ENCODE measurements around the gene SOX15. TPM values are rescaled to one million over a fixed set of nuclear protein-coding genes. Genes with fewer than 3 reads are reported as not detected.

Gene SOX15
- total RNA-seq, 1 donor from 2014 or later, result 0.20 TPM

DNA sequence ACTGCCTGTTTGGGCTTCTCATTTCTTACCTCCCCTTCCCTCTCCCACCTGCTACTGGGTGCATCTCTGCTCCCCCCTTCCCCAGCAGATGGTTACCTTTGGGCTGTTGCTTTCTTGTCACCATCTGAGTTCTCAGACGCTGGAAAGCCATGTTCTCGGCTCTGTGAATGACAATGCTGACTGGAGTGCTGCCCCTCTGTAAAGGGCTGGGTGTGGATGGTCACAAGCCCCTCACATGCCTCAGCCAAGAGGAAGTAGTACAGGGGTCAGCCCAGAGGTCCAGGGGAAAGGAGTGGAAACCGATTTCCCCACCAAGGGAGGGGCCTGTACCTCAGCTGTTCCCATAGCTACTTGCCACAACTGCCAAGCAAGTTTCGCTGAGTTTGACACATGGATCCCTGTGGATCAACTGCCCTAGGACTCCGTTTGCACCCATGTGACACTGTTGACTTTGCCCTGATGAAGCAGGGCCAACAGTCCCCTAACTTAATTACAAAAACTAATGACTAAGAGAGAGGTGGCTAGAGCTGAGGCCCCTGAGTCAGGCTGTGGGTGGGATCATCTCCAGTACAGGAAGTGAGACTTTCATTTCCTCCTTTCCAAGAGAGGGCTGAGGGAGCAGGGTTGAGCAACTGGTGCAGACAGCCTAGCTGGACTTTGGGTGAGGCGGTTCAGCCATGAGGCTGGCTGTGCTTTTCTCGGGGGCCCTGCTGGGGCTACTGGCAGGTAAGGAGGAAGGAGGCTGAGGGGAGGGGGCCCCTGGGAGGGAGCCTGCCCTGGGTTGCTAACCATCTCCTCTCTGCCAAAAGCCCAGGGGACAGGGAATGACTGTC is 10.7 kb downstream of the SOX15 start, which contains the start of gene CD68:
Gene CD68, plus strand, starts transcription at position 638 of the 833 bp plus-strand sequence. Its CDS starts 40 bp downstream, at position 678.
- DNase-seq (ENCODE audit: low spot score) (peak; percentile 74), ATAC-seq (peak; percentile 52)

GRCh38 chr17:7577327-7578199 is 12.3 kb downstream of the SOX15 start:
- DNase-seq (ENCODE audit: low spot score) (no peak), ATAC-seq (no peak)

DNA sequence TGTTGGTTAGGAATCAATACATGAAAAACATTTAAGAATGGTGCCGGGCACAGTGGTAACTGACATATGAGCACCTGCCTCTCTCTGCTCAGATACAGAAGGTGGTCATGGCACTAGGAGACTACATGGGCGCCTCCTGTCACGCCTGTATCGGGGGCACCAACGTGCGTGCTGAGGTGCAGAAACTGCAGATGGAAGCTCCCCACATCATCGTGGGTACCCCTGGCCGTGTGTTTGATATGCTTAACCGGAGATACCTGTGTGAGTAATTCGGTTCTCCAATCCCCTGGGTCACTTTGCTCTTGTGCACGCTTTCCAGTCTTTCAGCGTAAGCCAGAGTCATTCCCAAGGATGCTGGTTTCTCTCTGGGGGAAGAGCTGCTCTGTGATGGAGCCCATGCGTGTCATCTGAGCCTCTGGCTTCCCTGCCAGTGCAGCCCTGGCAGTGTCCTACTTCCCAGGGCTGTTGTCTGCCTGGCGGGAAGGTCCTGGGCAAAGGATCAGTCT is 13.4 kb downstream of the SOX15 start:
- no peak for DNase-seq (ENCODE audit: low spot score)
- no peak for ATAC-seq

GRCh38 chr17:7575959-7576358 is 13.9 kb downstream of the SOX15 start:
- ATAC-seq (no peak), DNase-seq (ENCODE audit: low spot score) (no peak)

GRCh38 chr17:7575481-7575883 is 14.4 kb downstream of the SOX15 start:
- DNase-seq (ENCODE audit: low spot score), result no peak
- no peak for ATAC-seq

- ATAC-seq (no peak), DNase-seq (ENCODE audit: low spot score) (no peak)
Observed at GRCh38 chr17:7574176-7574953, 15.5 kb downstream of the SOX15 start.

- DNase-seq (ENCODE audit: low spot score), result peak; percentile 82
Observed at GRCh38 chr17:7573324-7574080, 16.4 kb downstream of the SOX15 start.

GRCh38 chr17:7572588-7573323 is 17.1 kb downstream of the SOX15 start:
- peak; percentile 88 for ATAC-seq
- DNase-seq (ENCODE audit: low spot score), result peak; percentile 100

More at GRCh38 chr17:7573324-7574080, 16.4 kb downstream of the SOX15 start:
- peak; percentile 59 for ATAC-seq

DNA sequence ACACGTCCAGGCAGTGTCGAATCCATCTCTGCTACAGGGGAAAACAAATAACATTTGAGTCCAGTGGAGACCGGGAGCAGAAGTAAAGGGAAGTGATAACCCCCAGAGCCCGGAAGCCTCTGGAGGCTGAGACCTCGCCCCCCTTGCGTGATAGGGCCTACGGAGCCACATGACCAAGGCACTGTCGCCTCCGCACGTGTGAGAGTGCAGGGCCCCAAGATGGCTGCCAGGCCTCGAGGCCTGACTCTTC is 17.6 kb downstream of the SOX15 start:
- ATAC-seq (no peak), DNase-seq (ENCODE audit: low spot score) (no peak)

- ATAC-seq (no peak), DNase-seq (ENCODE audit: low spot score) (no peak)
Observed at GRCh38 chr17:7570351-7570750, 19.5 kb downstream of the SOX15 start.

DNA sequence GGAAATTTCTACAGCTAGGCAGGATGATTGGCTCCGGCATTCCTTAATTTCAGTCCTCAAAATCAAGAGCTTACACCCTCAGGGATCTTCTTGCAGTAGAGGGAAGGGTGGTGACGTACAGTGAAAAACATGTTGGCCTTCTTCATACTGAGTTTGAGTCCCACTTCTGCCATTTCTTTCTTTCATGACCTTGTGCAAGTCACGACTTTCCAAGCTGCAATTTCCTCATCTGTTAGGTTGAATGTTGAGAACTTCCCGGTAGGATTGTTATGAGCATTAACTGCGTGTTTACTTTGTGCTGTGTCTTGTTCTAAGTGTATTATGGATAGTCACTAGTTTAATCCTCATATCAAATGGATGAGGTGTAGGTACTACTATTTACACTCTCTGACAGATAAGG is 20.3 kb downstream of the SOX15 start:
- no peak for ATAC-seq

GRCh38 chr17:7563115-7563869 is 26.6 kb downstream of the SOX15 start:
- no peak for ATAC-seq
- peak; percentile 44 for DNase-seq (ENCODE audit: low spot score)

More for the DNA sequence above, 20.3 kb downstream of the SOX15 start:
- no peak for DNase-seq (ENCODE audit: low spot score)

GRCh38 chr17:7562208-7562605 is 27.7 kb downstream of the SOX15 start:
- DNase-seq (ENCODE audit: low spot score), result no peak
- ATAC-seq, result no peak

DNA sequence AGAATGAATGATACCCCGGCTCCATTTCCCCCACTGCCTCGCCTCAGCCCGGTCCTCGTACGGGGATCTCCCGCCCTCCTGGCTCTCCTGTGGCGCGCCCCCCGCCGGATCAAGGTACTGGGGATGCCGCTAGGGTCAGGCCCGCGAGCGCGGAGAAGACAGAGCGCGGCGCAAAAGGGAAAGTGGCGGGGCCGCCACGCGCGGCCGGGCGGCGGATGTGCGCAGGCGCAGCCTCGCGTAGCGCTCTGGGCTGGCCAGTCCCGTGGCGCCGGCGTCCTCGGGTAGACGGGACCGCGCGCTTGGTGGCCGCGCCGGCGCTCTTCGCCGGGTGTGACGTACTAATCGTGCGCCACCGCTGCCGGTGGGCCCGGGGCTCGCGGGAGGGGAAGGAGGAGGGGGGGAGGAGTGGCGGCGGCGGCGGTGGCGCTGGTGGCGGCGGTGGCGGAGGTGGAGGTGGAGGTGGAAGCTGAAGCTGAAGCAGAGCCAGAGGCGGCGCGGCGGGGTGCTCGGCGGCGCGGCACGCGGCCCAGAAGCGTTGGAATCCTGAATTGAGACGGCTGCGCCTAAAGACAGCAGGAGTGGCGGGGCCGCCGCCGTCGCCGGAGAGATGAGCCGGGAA is 28.2 kb downstream of the SOX15 start, which contains the start of gene SENP3:
Gene SENP3, plus strand, starts transcription at position 331 of the 619 bp plus-strand sequence. CDS start 1,158 bp downstream, outside the sequence.
- peak; percentile 76 for ATAC-seq
- DNase-seq (ENCODE audit: low spot score), result peak; percentile 93

GRCh38 chr17:7561028-7561575 is 28.8 kb downstream of the SOX15 start:
- ATAC-seq (peak; percentile 85), DNase-seq (ENCODE audit: low spot score) (peak; percentile 95)

DNA sequence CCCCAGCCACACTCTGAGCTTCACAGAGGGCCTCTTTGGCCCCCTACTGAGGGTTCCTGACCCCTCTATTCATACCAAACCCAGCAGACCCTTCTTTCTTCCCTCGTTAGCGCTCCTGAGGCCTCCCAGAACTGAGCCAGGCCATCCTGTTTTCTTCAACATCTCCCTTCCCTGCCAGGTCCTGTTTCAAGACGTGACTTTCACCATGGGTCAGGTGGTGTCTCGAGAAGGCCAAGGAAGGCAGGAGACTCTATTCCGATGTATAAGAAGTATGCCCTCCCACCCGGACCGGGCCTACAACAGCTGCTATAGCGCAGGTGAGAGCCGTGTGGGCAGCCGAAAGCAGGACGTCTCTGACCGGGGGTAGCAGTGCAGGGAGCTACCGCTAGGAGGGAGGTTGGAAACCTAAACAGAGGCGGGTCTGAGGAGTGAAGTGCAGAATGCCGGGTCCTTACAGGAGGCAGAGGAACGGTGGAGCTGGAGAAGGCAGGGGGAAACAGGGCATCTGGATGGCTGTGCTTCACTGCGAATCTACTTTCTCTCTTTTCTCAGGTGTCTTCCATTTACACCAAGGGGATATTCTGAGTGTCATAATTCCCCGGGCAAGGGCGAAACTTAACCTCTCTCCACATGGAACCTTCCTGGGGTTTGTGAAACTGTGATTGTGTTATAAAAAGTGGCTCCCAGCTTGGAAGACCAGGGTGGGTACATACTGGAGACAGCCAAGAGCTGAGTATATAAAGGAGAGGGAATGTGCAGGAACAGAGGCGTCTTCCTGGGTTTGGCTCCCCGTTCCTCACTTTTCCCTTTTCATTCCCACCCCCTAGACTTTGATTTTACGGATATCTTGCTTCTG is 29.5 kb downstream of the SOX15 start:
- DNase-seq (ENCODE audit: low spot score) (peak; percentile 69), ATAC-seq (peak; percentile 50)
